Measurements from ENCODE around the gene SGCA.

The SGCA gene

DNA sequence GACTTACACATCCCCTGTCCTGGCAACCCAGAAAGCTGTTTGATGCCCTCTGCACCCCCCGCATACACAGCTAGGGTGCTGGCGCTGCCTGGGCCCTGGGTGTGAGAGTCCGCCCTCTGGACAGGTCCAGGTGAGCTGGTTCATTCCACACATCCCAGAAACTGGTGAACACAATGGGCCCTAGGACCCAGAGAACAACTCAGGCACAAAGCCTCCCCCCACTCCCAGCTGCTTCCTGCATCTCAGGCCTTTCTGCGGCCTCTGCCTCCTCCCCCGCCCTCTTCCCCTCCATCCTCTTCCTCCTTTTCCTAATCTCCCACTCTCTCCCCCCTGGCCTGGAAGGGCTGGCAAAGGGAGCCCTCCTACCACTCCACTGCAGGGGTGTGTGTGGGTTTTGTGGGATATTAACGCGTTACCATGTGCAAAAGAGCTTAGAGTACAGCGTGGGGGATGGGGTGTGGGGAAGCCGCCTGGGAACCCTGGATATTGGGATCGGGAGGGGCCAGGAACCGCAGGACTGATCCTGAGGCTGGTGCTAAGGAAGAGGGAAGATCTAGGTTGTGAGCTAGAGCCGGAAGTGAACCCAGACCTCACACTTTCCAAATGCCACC lies 13.8 kb upstream of the SGCA start (continued):
- TF ChIP-seq, protein P1, sequence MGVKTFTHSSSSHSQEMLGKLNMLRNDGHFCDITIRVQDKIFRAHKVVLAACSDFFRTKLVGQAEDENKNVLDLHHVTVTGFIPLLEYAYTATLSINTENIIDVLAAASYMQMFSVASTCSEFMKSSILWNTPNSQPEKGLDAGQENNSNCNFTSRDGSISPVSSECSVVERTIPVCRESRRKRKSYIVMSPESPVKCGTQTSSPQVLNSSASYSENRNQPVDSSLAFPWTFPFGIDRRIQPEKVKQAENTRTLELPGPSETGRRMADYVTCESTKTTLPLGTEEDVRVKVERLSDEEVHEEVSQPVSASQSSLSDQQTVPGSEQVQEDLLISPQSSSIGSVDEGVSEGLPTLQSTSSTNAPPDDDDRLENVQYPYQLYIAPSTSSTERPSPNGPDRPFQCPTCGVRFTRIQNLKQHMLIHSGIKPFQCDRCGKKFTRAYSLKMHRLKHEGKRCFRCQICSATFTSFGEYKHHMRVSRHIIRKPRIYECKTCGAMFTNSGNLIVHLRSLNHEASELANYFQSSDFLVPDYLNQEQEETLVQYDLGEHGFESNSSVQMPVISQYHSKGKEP (tag by site-specific recombination; IDR thresholded peaks at IDR 0.05) = peak; percentile 67; the same call in 1 of the 2 replicates
- no peak for TF ChIP-seq YY1 (tag by site-specific recombination; IDR thresholded peaks at IDR 0.05)
- TF ChIP-seq SP7 (tag by site-specific recombination; IDR thresholded peaks at IDR 0.05) = peak; percentile 88
- TF ChIP-seq ZNF169 (tag by site-specific recombination; IDR thresholded peaks at IDR 0.05) = no peak
- TF ChIP-seq ZNF146 (tag by site-specific recombination; IDR thresholded peaks at IDR 0.05) = 0 out of 2 replicates have a peak, but pooled peaks have one; percentile 17
- no peak for TF ChIP-seq ZNF114 (tag by site-specific recombination; IDR thresholded peaks at IDR 0.05)
- TF ChIP-seq ZNF510 (tag by site-specific recombination; IDR thresholded peaks at IDR 0.05; ENCODE audit: insufficient replicate concordance) = no peak
- no peak for TF ChIP-seq ZNF514 (tag by site-specific recombination; IDR thresholded peaks at IDR 0.05)
- TF ChIP-seq, protein P2, sequence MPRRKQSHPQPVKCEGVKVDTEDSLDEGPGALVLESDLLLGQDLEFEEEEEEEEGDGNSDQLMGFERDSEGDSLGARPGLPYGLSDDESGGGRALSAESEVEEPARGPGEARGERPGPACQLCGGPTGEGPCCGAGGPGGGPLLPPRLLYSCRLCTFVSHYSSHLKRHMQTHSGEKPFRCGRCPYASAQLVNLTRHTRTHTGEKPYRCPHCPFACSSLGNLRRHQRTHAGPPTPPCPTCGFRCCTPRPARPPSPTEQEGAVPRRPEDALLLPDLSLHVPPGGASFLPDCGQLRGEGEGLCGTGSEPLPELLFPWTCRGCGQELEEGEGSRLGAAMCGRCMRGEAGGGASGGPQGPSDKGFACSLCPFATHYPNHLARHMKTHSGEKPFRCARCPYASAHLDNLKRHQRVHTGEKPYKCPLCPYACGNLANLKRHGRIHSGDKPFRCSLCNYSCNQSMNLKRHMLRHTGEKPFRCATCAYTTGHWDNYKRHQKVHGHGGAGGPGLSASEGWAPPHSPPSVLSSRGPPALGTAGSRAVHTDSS (tag by site-specific recombination; IDR thresholded peaks at IDR 0.05) = peak; percentile 99
- TF ChIP-seq ZNF266 (tag by site-specific recombination; IDR thresholded peaks at IDR 0.05; ENCODE audit: low read depth) = no peak
- no peak for TF ChIP-seq OVOL3 (tag by site-specific recombination; IDR thresholded peaks at IDR 0.05)
- TF ChIP-seq, protein P3, sequence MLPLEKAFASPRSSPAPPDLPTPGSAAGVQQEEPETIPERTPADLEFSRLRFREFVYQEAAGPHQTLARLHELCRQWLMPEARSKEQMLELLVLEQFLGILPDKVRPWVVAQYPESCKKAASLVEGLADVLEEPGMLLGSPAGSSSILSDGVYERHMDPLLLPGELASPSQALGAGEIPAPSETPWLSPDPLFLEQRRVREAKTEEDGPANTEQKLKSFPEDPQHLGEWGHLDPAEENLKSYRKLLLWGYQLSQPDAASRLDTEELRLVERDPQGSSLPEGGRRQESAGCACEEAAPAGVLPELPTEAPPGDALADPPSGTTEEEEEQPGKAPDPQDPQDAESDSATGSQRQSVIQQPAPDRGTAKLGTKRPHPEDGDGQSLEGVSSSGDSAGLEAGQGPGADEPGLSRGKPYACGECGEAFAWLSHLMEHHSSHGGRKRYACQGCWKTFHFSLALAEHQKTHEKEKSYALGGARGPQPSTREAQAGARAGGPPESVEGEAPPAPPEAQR (tag by site-specific recombination; IDR thresholded peaks at IDR 0.05) = no peak
- TF ChIP-seq ZNF544 (tag by site-specific recombination; IDR thresholded peaks at IDR 0.05) = no peak
- peak; percentile 77; the same call in 1 of the 2 replicates for TF ChIP-seq ZFP37 (tag by site-specific recombination; IDR thresholded peaks at IDR 0.05)
- TF ChIP-seq ZNF521 (tag by site-specific recombination; IDR thresholded peaks at IDR 0.05) = no peak
- TF ChIP-seq ZNF121 (tag by site-specific recombination; IDR thresholded peaks at IDR 0.05) = no peak
- TF ChIP-seq HOXA7 (CRISPR knock-in tag; IDR thresholded peaks at IDR 0.05; ENCODE audit: borderline replicate concordance) = no peak
- peak; percentile 60; the same call in 1 of the 2 replicates for TF ChIP-seq ZSCAN23 (tag by site-specific recombination; IDR thresholded peaks at IDR 0.05)
- TF ChIP-seq, protein P4, sequence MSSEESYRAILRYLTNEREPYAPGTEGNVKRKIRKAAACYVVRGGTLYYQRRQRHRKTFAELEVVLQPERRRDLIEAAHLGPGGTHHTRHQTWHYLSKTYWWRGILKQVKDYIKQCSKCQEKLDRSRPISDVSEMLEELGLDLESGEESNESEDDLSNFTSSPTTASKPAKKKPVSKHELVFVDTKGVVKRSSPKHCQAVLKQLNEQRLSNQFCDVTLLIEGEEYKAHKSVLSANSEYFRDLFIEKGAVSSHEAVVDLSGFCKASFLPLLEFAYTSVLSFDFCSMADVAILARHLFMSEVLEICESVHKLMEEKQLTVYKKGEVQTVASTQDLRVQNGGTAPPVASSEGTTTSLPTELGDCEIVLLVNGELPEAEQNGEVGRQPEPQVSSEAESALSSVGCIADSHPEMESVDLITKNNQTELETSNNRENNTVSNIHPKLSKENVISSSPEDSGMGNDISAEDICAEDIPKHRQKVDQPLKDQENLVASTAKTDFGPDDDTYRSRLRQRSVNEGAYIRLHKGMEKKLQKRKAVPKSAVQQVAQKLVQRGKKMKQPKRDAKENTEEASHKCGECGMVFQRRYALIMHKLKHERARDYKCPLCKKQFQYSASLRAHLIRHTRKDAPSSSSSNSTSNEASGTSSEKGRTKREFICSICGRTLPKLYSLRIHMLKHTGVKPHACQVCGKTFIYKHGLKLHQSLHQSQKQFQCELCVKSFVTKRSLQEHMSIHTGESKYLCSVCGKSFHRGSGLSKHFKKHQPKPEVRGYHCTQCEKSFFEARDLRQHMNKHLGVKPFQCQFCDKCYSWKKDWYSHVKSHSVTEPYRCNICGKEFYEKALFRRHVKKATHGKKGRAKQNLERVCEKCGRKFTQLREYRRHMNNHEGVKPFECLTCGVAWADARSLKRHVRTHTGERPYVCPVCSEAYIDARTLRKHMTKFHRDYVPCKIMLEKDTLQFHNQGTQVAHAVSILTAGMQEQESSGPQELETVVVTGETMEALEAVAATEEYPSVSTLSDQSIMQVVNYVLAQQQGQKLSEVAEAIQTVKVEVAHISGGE (tag by site-specific recombination; conservative IDR thresholded peaks at IDR 0.05; ENCODE audit: low read depth) = peak; percentile 70
- TF ChIP-seq ZNF626 (tag by site-specific recombination; IDR thresholded peaks at IDR 0.05) = no peak
- TF ChIP-seq ZNF624 (tag by site-specific recombination; IDR thresholded peaks at IDR 0.05) = no peak
- TF ChIP-seq, protein P5, sequence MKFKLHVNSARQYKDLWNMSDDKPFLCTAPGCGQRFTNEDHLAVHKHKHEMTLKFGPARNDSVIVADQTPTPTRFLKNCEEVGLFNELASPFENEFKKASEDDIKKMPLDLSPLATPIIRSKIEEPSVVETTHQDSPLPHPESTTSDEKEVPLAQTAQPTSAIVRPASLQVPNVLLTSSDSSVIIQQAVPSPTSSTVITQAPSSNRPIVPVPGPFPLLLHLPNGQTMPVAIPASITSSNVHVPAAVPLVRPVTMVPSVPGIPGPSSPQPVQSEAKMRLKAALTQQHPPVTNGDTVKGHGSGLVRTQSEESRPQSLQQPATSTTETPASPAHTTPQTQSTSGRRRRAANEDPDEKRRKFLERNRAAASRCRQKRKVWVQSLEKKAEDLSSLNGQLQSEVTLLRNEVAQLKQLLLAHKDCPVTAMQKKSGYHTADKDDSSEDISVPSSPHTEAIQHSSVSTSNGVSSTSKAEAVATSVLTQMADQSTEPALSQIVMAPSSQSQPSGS (tag by site-specific recombination; IDR thresholded peaks at IDR 0.05; ENCODE audit: low read depth) = no peak
- TF ChIP-seq ZNF354C (tag by site-specific recombination; IDR thresholded peaks at IDR 0.05; ENCODE audit: borderline replicate concordance, low read depth) = no peak
- no peak for TF ChIP-seq ZNF140 (tag by site-specific recombination; IDR thresholded peaks at IDR 0.05)
- TF ChIP-seq, protein P6, sequence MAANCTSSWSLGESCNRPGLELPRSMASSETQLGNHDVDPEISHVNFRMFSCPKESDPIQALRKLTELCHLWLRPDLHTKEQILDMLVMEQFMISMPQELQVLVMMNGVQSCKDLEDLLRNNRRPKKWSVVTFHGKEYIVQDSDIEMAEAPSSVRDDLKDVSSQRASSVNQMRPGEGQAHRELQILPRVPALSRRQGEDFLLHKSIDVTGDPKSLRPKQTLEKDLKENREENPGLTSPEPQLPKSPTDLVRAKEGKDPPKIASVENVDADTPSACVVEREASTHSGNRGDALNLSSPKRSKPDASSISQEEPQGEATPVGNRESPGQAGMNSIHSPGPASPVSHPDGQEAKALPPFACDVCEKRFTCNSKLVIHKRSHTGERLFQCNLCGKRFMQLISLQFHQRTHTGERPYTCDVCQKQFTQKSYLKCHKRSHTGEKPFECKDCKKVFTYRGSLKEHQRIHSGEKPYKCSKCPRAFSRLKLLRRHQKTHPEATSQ (tag by site-specific recombination; IDR thresholded peaks at IDR 0.05) = no peak
- TF ChIP-seq ZNF341 (tag by site-specific recombination; IDR thresholded peaks at IDR 0.05; ENCODE audit: low read depth) = peak; percentile 99
- no peak for TF ChIP-seq ZNF555 (tag by site-specific recombination; conservative IDR thresholded peaks at IDR 0.05)
- no peak for TF ChIP-seq YY2 (tag by site-specific recombination; IDR thresholded peaks at IDR 0.05)
- TF ChIP-seq ZNF138 (tag by site-specific recombination; IDR thresholded peaks at IDR 0.05; ENCODE audit: borderline replicate concordance) = no peak
- TF ChIP-seq ZFP41 (tag by site-specific recombination; IDR thresholded peaks at IDR 0.05; ENCODE audit: borderline replicate concordance) = no peak
